ENCODE results near the gene DIS3L2.
"Not testable (repeated sequence)": the region's sequence is repeated elsewhere in the genome, so short reads cannot be mapped to it uniquely, and the experiment has no call there.

Gene DIS3L2

DNA sequence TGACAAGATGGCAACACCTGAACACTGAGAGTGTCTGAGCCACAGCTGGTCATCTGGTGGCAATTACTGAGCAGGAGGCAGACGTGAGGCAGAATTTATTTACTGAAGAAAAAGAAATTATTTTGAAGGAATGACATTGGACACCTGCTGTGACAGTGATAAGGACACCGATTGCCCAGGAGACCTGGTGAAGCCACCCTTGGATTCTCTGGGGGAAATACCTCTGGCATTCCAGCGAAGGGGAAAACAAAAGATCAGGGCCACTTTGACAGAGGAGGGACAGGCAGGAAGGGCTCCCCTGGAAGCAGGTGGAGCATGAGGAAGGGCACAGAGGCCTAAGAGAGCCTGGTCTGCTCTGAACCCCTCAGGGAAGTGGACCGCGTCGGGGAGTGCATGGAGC lies 331.7 kb downstream of the DIS3L2 start:
- no peak for DNase-seq (ENCODE audit: low read depth in 2 of 2)

DNA sequence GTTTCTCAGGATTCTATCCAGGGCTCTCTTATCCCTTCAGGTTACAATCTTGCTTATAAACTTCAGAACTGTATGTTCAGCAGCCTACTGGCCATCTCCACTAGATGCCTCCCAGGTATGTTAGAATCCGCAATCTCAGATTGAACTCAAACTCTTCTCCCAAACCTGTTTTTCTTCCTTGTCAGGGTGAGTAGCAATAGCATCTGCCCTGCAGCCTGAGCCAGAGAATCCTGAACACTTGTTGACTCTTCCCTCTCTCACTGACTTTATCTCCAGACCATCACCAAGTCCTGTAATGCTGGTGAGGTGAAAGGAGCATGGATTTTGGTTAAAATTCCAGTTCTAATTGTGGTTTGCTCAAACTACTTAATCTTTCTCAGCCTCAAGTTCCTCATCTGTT lies 334.5 kb downstream of the DIS3L2 start:
- DNase-seq (ENCODE audit: low read depth in 2 of 2): no peak

DNA sequence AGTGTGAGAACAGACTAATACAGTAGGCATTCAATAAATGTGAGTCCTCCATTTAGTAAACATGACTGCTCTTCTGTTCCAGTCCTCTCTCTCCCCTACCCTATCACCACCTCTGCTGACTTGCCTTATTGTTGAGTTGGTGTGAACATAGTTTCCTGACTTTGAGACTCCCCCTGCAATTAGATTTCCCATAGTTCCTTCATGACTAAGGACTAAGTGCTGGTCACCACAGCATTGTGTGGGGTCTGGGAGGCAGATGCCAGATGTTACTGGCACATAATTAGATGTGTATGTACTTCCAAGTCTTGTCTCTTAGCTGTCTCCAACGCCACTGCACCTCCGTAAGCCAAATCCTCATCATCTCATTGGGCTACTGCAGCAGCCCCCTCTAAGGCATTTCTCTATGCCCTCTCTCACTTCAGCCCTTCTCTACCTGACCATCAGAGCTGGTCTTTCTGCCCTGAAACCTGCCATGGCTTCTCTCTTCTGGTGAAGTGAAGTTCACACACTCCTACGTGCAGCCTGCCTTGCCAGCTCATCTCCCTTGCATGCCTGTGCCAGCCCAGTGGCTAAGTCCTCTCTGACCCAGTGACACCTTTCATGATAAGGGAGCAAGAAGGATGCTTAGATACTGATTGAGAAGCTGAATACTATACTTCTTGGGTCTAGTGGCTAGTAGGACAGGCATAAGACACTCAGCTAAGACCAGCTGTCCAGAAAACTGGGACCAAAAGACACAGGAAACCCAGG lies 335.4 kb downstream of the DIS3L2 start:
- no peak for DNase-seq (ENCODE audit: low read depth in 2 of 2)

DNA sequence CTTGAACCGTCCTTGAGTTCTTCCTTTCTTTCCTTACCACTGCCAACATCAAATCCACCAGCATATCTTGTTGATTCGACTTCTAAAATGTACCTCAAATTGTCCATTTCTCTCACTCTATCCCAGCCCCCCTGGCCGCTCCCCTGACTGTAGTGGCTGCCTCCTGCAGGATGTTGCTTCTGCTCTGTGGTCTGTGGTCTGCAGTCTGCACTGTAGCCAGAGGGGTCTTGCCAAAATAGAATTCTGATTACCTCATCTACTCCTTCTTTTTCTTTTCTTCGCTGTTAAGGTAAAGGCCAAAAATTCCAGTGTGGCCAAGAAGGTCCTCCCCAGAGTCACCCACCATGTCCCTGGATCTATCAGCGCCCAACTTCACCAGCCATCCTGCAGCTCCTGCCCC lies 337.6 kb downstream of the DIS3L2 start:
- DNase-seq (ENCODE audit: low read depth in 2 of 2): no peak

DNA sequence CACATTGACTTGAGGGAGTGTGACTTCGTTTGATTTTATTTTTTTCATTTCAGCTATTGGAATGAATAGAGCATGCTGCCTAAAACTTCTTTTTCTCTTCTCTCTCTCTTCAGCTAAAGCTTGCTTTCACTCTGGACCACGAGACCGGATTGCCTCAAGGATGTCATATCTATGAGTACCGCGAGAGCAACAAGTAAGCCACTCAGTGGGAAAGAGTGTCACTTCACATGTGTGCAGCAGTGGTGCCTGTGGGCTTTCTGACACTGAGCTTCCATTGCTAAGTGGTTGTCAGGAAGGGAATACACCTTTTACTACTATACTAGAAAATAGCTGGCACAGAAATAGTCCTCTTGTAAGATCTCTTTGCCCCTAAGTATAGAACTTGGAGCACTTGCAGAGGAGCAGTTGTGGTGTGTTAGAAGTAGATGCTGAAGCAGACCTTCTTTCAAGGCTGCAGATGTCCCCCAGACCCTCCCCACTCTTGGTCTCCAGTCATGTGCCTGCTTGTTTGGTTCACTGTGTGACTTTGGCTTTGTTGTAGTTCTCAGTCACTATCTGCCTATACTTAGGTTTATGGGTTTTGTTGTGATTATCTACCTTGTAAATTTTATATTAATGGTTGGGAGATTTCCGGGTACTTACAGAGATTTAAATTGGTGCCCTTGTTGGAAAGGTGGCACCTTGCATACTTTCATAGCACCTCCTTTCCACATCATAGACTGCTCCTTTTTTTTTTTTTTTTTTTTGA lies 338.6 kb downstream of the DIS3L2 start:
- no peak for DNase-seq (ENCODE audit: low read depth in 2 of 2)

DNA sequence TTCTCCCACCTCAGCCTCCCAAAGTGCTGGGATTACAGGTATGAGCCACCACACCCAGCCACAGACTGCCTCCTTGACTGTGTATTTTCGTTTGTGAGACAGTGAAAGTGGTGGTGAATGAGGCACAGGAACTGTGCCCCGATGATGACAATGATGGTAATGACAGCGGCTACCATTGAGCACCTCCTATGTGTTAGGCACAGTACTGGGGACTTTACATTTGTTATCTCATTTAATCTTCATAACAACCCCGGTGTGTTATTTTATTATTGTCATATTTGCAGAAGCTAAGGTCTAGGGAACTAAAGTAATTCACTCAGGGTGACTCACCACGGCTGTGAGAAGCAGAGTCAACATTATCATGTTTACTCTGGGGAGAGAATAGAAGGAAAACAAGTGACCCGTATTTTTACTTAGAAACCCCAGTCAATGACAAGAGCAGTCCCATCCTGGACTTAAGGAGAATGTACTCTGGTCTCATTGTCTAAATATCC lies 339.4 kb downstream of the DIS3L2 start:
- no peak for DNase-seq (ENCODE audit: low read depth in 2 of 2)

DNA sequence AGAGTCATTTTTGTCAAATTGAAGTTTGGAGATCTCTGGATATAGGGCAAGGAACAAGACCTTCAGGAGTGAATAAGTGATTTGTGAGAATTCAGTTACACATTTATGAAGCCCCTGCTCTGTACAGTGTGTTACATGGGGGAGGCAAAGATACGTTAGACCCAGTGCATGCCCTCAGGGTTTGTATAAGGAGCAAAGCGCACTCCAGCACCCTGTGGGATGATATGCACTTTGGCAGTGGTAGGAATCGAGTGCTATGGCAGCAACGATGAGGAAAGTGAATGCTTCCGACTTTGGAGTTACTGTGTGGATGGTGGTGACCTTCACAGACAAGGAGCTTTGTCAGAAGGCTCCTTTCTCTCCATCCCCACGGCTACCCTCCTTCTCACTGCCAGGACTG lies 342.7 kb downstream of the DIS3L2 start:
- no peak for DNase-seq (ENCODE audit: low read depth in 2 of 2)

DNA sequence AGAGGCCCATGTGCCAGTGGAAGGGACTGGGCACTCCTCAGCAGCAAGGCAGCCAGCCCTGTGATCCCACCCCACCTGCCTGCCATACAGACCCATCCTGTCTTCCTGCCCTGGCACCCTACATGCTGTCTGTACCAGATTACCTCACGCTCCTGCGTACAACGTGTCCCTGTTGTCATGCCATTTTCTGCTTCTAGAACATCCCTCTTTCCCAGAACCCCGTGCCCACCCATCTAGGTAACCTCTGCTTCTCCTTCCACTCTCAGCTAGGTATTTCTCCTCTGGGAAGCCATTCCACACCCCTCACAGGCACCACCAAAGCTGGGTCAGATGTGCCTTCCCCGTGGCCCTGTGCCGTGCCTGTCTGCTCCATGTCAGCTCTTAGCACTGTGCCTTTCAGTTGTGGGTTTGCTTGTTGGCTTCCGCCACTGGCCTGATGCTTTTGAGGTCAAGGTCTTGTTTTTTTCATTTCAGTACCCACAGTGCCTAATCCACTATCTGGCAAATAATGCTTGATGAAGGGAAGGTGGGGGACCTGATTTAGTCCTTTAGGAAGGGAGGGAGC lies 345.3 kb downstream of the DIS3L2 start:
- no peak for DNase-seq (ENCODE audit: low read depth in 2 of 2)

DNA sequence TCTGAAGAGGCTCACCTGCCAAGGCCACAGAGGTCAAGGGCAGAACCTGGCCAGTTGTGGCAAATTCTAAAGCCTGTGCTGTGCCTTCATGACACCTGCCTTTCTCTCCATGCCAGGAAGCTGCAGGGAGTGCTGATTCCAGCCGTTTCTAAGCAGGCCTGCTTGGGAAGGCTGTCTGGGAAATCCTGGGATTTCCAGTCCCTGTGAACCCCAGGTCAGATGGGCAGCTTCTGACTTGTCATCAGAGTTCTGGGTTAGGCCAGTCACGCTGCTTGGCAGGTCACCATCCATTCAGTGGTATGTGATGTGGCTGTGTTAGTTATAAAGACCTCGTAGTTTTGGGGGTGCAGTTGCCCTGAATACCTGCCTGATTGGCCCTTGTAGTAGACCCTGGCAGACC lies 346.3 kb downstream of the DIS3L2 start:
- no peak for DNase-seq (ENCODE audit: low read depth in 2 of 2)

DNA sequence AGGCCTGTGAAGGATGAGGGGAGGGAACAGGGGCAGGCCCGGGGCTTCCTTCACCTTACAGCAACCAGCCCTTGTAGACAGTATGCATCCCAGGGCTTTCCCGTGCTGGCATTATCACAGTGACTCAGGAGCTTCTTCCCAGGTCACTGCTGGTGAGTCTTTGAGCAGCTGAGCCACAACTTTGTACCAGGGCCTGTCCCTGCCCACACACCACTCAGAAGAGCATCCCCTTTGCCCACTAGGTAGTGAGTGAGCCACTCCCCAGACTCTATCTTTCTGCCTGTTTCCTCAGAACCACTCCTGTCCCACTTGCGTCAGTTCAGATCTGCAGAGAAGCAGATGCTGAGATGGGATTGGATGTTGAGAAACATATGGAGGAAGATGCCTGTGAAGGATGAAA lies 347.5 kb downstream of the DIS3L2 start:
- no peak for DNase-seq (ENCODE audit: low read depth in 2 of 2)

DNA sequence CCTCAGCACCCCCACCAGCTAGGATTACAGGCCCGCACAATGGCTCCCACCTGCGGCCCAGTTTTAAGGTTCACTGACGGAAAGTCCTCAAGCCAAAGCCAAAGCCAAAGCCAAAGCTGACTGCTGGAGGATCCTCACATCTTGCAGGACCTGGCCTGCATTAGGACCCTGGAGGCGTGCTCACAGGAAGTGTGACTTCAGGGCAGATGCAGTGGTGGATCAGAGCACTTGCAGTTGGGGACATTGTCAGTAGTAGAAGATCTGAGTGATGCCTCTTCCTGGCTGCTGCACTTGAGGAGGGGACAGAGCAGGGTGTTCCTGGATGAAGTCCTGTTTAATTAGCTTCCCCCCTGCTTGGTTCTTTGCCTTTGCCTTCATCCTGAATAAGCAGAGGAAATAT lies 348.1 kb downstream of the DIS3L2 start:
- DNase-seq (ENCODE audit: low read depth in 2 of 2): no peak

DNA sequence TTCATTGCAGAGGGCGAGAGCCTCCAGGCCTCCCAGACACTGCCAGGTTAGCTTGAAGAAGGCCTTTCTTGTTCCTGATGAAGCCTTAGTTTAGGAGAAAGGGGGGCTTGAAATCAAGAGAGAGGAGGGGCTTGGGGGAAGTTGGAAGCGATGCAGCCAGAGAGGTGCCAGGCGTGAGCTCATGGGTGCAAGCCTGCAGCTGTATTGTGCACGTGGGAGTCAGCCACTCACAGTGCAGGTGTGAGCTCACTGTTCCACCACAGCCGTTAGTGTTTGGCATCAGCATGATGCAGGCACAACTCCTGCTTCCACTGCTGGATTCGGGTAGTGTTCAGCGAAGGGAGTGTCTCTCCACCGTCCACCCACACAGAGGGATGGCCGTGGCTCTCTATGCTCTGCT lies 348.6 kb downstream of the DIS3L2 start:
- no peak for DNase-seq (ENCODE audit: low read depth in 2 of 2)

DNA sequence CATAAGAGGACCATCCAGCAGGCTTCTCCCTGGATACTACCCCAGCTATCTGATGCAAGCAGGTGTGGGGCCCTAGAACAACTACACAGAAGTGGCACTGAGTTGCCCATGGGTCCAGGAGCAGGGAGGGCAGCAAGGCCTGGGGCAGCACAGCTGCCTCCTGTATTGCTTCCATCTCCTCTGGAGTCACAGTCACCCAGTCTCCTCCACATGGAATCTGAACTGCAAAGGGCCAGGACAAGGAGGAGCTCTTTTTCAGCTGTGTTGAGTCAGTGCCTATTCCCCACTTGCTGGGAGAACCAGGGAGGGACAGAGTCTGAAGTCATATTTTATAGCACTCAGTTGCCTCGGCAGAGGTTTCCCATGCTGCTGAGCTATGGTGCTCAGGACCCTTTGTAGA lies 349.2 kb downstream of the DIS3L2 start:
- DNase-seq (ENCODE audit: low read depth in 2 of 2): no peak

DNA sequence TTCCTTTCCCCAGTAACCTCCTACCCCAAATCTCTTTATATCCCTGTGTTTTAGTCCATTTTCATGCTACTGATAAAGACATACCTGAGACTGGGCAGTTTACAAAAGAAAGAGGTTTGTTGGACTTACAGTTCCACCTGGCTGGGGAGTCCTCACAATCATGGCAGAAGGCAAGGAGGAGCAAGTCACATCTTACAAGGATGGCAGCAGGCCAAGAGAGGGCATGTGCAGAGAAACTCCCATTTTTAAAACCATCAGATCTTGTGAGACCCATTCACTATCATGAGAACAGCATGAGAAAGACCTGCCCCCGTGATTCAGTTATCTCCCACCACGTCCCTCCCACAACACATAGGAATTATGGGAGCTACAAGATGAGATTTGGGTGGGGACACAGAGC lies 352.1 kb downstream of the DIS3L2 start:
- not testable (repeated sequence) for DNase-seq (ENCODE audit: low read depth in 2 of 2)

DNA sequence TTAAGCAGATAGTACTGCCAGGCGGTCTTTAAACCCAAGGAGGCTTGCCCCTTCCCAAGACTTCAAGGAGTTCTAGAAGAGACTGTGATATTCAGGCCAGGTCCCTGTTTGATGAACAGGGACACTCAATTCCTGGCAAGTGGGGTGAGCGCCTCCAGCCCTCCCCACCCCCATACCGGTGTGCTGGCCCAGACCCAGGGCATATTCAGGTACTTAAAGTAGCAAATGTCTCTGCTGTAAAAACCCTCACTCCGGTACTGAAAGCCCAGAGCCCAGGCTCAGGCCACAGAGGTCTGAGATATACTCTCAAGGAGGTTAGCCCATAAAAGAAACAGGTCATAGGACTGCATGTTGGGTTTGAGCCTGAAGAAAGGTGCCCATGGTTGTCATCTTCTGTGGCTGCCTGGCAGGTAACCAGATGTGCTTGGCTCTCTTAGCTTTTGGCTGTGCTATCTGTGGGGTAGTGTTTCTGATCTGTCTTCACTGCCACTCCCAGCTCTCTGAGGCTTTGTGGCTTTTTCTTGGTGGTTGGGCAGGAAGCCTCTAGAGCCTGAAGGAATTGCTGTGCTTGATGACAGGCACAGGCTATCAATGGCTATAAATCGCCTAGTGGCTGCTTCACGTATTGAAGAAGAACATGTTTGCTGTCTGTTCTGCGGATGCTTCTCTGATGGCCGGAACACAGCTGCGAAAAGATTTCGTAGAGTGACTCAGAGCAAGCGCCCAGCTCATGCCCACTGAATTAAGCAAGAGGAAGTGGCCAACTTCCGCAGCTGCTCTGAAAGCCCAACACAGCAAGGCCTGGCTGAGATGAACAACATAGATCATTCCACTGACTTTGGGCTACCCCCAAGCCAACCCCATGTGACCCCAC lies 353.8 kb downstream of the DIS3L2 start:
- peak; percentile 71 for DNase-seq (ENCODE audit: low read depth in 2 of 2)

DNA sequence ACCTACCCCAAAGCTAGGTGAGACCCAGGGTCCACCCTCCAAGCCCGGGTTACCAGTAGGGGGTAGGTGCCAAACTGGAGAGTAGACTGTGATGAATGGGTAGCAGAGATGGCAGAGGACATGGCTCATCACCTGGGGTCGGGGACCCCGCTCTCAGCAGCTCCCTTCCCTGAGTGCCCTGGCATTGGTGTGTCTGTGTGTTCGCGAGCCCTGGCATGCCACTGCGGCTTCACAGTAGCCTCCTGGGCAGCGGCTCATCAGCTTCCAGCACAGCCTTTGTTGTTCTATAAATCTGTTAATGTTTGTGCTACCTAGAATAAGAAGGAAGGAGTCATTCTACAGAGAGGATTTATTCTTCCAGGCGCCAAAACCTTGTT lies 354.4 kb downstream of the DIS3L2 start:
- DNase-seq (ENCODE audit: low read depth in 2 of 2): no peak

DNA sequence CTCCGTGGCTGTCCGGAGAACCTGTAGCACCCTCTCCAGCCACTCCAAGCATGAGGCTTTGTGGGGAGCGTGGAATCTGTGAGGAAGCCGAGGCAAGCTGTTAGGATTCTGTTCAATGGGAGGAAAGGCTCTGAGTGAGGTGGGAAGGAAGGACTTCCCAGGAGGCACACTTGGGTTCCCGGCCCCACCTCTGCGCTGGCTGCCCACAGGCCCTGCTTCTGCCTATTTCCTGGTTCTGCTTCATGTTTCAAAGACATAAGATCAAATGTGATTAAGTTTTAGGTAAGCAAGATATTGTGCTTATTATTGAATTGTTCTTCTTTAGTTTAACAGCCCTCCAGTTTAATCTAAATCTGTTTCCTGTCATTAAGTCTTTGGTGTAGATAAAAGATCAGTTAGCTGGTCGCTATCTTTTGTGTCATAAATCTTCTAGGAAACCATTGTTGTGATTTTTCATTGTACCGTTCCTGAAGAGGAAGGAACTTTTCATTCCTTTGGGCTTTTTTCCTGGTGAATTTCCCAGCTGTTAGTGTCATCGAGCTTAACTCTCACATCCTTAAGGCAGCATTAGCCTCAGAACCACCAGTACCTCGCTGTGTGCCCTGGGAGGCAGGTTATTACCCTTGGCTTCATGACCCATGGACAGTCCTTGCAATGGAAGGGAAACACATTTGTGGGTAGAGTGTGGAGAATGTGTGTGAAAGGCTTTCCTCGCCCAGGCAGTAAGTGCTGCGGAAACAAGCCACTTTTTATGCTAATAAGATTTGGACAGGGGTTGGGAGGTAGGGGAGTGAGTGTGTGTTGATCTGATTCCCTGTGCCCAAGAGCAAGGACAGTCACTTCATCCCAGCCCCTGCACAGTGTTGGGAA lies 355.2 kb downstream of the DIS3L2 start:
- no peak for DNase-seq (ENCODE audit: low read depth in 2 of 2)

DNA sequence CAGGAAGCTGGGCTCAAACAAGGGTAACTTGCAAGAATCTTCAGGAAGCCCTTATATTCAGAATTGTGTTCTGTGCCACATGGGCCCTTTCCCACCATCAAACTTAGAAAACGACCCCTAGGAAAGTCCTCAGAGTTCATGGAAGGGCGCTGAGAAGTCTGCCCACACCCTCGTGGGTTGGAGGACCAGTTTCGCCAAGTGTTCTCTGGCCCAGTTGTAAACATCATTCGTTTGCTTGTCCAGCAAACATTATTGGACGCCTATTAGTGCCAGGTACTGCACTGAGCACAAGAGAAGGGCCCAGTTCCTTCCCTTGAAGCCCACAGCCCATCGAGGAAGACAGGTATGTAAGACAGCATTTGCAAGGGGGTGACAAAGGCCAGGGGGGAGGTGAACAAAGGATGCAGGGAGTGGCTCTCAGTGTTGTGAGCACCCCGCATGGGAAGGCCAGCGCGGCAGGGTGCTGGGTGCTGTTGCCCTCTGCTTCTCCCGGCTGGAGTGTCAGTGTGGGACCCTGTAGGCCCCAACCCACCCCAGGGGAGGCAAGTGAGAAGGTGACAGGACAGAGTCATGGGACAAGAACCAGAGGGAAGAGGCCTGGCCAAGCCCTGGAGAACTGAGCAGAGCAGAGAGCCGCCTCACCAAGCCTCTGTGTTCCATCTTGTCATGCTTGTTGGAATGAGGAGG lies 356.8 kb downstream of the DIS3L2 start:
- no peak for DNase-seq (ENCODE audit: low read depth in 2 of 2)

DNA sequence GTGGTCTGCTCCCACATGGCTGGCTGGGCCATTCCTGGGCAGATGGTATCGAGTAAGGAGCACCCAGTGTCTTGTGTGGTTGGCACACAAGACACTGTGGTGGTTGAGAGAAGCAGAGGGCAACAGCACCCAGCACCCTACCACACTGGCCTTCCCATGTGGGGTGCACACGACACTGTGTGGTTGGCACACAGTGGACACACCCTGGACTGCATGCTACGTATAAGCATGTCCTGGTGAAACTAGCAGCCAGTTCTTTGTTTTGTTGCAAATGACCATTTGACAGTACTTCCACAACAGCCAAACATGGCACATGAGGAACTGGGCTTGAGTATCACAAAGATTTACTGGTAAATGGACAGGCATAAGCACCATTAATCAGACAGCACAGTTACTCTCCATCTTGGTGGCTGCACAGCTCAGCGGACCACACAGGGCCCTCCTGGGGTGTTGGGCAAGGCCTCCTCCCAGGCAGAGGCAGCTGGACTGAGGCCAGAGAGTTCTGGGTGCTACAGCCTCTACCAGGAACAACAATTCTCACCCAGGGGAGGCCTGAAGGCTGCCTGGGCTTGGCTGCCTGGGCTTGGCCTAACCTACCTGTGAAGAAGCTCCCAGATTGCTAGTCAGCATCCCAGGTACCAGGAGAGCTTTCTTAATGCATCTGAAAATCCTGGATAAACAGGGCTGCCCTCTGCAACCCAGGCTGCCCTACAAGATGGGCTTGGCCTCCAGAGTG lies 357.7 kb downstream of the DIS3L2 start:
- DNase-seq (ENCODE audit: low read depth in 2 of 2): no peak

Measured in fibroblast of skin of left quadriceps (primary cell).